Stimulated activated CD4-positive, alpha-beta T cell treated with anti-CD3 and anti-CD28 coated beads, Interleukin-2, amount 100 ng/mL, for 4 hours (primary cell): ENCODE data around the gene IQCM.
"Not testable (repeated sequence)": the region's sequence is repeated elsewhere in the genome, so short reads cannot be mapped to it uniquely, and the experiment has no call there.

Source experiments
- DNase-seq: peaks from one replicate; pipeline ENCODE4 v3.0.0-alpha.2; 2020; ENCODE audit warnings: low read depth

The IQCM gene

GRCh38 chr4:149555799-149556198 is 259.8 kb downstream of the IQCM start:
- no peak for DNase-seq

- no peak for DNase-seq
Measured at GRCh38 chr4:149555146-149555545, 260.5 kb downstream of the IQCM start.

GRCh38 chr4:149553959-149554520 is 261.6 kb downstream of the IQCM start:
- no peak for DNase-seq

GRCh38 chr4:149552601-149553000 is 263.0 kb downstream of the IQCM start:
- DNase-seq: no peak

- DNase-seq: no peak
Measured at GRCh38 chr4:149549911-149550310, 265.7 kb downstream of the IQCM start.

- no peak for DNase-seq
Measured at GRCh38 chr4:149534779-149535178, 280.9 kb downstream of the IQCM start.

- DNase-seq: no peak
Measured at GRCh38 chr4:149531861-149532260, 283.8 kb downstream of the IQCM start.

- no peak for DNase-seq
Measured at GRCh38 chr4:149523039-149523438, 292.6 kb downstream of the IQCM start.

GRCh38 chr4:149521611-149522425 is 293.8 kb downstream of the IQCM start:
- no peak for DNase-seq

- DNase-seq: no peak
Measured at GRCh38 chr4:149518471-149518870, 297.2 kb downstream of the IQCM start.

- no peak for DNase-seq
Measured at GRCh38 chr4:149513081-149513480, 302.6 kb downstream of the IQCM start.

- DNase-seq: no peak
Measured at GRCh38 chr4:149512501-149512900, 303.1 kb downstream of the IQCM start.

GRCh38 chr4:149511558-149512298 is 303.9 kb downstream of the IQCM start:
- no peak for DNase-seq

- not testable (repeated sequence) for DNase-seq
Measured at GRCh38 chr4:149507309-149507708, 308.3 kb downstream of the IQCM start.

- no peak for DNase-seq
Measured at GRCh38 chr4:149500806-149501205, 314.8 kb downstream of the IQCM start.

- no peak for DNase-seq
Measured at GRCh38 chr4:149499726-149500125, 315.9 kb downstream of the IQCM start.

GRCh38 chr4:149498246-149498645 is 317.4 kb downstream of the IQCM start:
- no peak for DNase-seq

GRCh38 chr4:149493492-149493891 is 322.2 kb downstream of the IQCM start:
- no peak for DNase-seq

GRCh38 chr4:149489321-149489720 is 326.3 kb downstream of the IQCM start:
- DNase-seq: no peak

GRCh38 chr4:149486861-149487260 is 328.8 kb downstream of the IQCM start:
- no peak for DNase-seq

GRCh38 chr4:149468669-149469068 is 347.0 kb downstream of the IQCM start:
- DNase-seq: not testable (repeated sequence)

- DNase-seq: no peak
Measured at GRCh38 chr4:149466446-149466845, 349.2 kb downstream of the IQCM start.

GRCh38 chr4:149465955-149466354 is 349.7 kb downstream of the IQCM start:
- no peak for DNase-seq
